ENCODE measurements around the gene PPP1R13B.
A peak's percentile ranks its signal among the peaks of the same experiment; 100 is the strongest.
"Not testable (repeated sequence)": the region's sequence is repeated elsewhere in the genome, so short reads cannot be mapped to it uniquely, and the experiment has no call there.

The PPP1R13B gene

DNA sequence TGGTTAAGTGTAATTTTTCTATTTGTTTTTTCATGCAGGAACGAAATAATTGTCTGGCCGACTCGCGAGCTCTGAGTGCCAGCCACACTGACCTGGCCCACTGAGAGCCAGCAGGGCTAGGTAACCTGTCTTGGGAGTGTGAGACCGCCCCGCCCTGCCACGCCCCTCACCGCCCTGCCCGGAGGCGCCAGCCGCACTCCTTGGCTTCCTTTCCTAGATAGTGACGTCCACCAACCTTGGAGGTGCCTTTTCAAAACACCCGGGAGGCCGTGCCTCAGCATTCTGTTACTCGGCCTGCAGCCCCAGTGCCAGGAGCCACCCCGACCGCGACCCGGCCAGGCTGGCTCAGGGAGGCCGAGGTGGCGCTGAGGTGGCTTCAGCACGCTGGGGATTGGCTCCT lies 153.9 kb downstream of the PPP1R13B start:
- DNase-seq (ENCODE audit: low read depth), result peak; percentile 86
- no peak overlapping the region for H3K4me3 ChIP-seq (ENCODE audit: low read depth, low read length)
- TF ChIP-seq, protein P1, sequence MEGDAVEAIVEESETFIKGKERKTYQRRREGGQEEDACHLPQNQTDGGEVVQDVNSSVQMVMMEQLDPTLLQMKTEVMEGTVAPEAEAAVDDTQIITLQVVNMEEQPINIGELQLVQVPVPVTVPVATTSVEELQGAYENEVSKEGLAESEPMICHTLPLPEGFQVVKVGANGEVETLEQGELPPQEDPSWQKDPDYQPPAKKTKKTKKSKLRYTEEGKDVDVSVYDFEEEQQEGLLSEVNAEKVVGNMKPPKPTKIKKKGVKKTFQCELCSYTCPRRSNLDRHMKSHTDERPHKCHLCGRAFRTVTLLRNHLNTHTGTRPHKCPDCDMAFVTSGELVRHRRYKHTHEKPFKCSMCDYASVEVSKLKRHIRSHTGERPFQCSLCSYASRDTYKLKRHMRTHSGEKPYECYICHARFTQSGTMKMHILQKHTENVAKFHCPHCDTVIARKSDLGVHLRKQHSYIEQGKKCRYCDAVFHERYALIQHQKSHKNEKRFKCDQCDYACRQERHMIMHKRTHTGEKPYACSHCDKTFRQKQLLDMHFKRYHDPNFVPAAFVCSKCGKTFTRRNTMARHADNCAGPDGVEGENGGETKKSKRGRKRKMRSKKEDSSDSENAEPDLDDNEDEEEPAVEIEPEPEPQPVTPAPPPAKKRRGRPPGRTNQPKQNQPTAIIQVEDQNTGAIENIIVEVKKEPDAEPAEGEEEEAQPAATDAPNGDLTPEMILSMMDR (IDR thresholded peaks at IDR 0.05; ENCODE audit: control insufficient read depth, extremely low read depth, insufficient read depth), result no peak

DNA sequence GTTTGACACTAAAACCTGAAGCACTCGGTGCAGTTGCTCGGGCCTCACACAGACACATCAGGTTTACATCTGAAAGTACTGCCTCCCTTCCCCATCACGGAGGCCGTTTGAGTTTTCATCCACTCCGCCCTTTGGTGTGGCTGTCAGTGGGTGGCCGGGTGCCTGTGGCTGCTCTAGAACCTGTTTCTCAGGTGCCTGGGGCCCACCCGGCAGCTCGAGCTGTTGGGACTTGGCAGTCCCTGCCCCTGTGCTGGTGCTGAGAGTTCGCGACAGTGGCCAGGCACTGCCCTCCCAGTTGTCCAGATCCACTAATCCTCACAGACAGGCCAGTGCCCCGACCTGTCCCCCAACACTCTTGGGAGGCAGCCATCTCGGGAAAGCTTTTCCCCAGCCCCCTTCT lies 154.5 kb downstream of the PPP1R13B start:
- no peak for DNase-seq (ENCODE audit: low read depth)
- H3K4me3 ChIP-seq (ENCODE audit: low read depth, low read length), result no peak overlapping the region

DNA sequence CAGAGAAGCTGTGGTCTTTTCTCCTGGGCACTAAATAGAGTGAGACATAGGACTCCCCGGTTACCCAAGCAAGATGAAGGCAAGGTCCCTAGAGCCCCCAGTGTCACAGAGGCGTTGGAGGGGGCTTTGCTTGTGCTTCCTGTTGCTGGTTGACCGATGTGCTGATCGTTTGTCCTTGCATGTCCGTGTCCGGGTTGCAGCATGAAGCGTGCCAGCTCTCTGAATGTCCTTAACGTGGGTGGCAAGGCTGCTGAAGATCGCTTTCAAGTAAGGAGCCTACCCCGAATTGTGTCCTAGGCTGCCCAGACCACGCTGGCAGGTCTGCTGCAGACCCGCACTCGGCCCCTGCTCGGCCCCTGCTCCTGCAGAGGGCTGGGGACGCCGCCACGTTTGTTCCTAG lies 155.2 kb downstream of the PPP1R13B start:
- TF ChIP-seq, protein P1 (IDR thresholded peaks at IDR 0.05; ENCODE audit: control insufficient read depth, extremely low read depth, insufficient read depth), result no peak
- DNase-seq (ENCODE audit: low read depth), result no peak
- H3K4me3 ChIP-seq (ENCODE audit: low read depth, low read length), result no peak overlapping the region

More for the DNA sequence above, 154.5 kb downstream of the PPP1R13B start:
- TF ChIP-seq, protein P1 (IDR thresholded peaks at IDR 0.05; ENCODE audit: control insufficient read depth, extremely low read depth, insufficient read depth), result no peak

DNA sequence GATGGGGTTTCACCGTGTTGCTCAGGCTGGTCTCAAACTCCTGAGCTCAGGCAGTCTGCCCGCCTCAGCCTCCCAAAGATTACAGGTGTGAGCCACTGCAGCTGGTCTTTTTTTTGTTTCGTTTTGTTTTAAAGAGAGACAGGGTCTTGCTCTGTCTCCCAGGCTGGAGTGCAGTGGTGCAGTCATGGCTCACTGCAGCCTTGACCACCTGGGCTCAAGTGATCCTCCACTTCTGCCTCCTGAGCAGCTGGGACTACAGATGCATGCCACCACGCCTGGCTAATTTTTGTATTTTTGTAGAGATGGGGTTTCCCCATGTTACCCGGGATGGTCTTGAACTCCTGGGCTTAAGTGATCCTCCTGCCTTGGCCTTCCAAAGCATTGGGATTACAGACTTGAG lies 155.7 kb downstream of the PPP1R13B start:
- not testable (repeated sequence) for DNase-seq (ENCODE audit: low read depth); H3K4me3 ChIP-seq (ENCODE audit: low read depth, low read length)

DNA sequence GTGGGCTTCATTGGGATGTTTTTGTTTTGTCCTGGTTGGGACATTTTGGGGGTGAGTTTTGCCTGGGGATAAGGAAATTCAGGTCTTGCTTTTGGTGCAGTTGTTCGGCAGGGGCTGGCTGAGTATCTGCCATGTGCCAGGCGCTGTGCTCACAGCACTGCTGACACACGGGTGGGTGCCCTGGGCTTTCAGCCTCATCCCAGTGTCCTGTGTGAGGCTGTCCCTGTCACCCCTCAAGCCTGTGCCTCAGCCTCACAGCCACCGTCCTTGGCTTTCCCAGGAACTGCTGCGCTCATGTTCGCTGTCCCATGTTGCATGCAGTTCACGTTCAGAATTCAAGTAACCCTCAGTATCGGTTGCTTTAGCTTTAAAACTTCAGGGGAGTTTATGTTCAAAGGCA lies 157.0 kb downstream of the PPP1R13B start:
- H3K4me3 ChIP-seq (ENCODE audit: low read depth, low read length), result no peak overlapping the region
- TF ChIP-seq, protein P1 (IDR thresholded peaks at IDR 0.05; ENCODE audit: control insufficient read depth, extremely low read depth, insufficient read depth), result no peak
- no peak for DNase-seq (ENCODE audit: low read depth)

DNA sequence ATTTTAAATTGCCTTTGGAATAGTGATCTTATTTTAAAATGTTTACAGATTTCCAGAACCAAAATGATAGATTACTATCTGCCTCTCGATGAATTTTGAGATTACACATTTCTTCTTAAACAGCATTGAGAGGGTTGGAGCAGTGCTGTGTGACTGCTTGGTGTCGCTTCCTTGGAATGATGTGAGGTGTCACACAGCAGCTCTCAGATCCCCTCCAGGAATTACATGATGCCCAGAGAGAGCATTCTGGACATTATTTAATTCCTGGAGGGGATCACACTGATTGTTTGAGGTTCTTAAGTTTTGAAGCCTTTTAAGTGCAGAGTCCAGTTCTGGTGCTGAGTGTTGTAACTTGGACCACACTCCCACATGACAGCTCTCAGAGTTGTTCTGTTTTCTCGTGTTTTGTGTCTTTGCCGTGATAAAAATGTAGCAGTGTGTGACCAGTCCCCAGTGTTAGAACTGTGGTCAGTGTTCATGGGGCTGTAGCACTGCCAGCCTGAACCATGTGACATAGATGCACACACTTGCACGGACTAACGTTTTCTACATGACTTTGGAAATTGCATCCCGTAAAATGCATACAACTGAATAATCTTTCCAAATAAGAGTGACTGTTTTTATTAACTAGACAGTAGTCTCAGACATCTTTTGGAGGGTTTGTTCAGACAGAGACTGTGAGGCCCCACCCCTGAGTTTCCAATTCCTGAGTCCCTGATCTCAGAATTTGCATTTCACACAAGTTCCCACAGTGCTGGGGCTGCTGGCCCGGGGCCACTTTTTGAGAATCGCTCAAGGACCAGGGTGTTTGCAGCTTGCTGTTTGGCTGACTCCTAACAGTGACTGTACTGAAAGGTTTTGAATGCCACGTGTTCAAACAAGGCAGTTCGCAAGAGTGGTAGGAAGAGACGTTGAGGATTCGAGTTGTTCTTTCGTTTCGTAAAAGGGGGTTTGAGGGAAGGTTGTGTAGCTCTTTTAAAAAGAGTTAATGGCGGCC lies 158.2 kb downstream of the PPP1R13B start:
- DNase-seq (ENCODE audit: low read depth), result no peak
- H3K4me3 ChIP-seq (ENCODE audit: low read depth, low read length), result no peak overlapping the region
- TF ChIP-seq, protein P1 (IDR thresholded peaks at IDR 0.05; ENCODE audit: control insufficient read depth, extremely low read depth, insufficient read depth), result no peak

DNA sequence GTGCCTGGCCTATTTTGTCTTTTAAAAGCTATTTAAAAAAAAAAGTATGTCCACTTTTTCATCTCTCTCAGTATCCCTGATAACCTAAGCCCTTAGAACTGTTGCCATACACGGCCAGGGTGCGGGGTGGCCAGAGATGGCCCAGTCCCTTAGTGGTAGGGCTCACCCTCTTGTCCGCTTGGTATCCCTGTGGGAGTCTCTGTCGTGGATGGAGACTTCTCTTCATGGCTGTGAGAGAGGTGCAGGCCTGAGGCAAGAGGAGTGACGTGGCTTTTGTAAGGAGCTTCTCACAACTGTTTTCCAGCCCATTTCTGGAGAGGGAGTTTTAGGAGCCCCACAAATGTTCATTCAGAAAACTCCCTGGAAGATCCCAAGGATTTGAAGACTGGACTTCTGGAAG lies 158.9 kb downstream of the PPP1R13B start:
- TF ChIP-seq, protein P1 (IDR thresholded peaks at IDR 0.05; ENCODE audit: control insufficient read depth, extremely low read depth, insufficient read depth), result no peak
- DNase-seq (ENCODE audit: low read depth), result no peak
- no peak overlapping the region for H3K4me3 ChIP-seq (ENCODE audit: low read depth, low read length)

Measured in LNCaP clone FGC (cell line).